Measurements from ENCODE around the gene CFAP57.

Gene CFAP57

GRCh38 chr1:43252225-43252624, 80.1 kb downstream of the CFAP57 start:
- Histone ChIP-seq H3K9ac (ENCODE audit: low read depth, low read length, poor library complexity, severe bottlenecking) (no peak overlapping the region), H3K4me3 (ENCODE audit: low read length, poor library complexity, severe bottlenecking) (no peak overlapping the region), H3K27me3 (ENCODE audit: insufficient read depth, low read length, poor library complexity, severe bottlenecking) (peaks cover under 1% of the 10 kb centered on the region), H2AFZ (ENCODE audit: low read length) (no peak overlapping the region), H3K9me2 (replicated peaks; ENCODE audit: low read depth, low read length) (no peaks in the 10 kb centered on the region), H3K4me2 (ENCODE audit: low read depth, low read length, poor library complexity, severe bottlenecking) (no peak overlapping the region), H3K9me3 (ENCODE audit: insufficient read depth, low read depth, low read length) (peaks cover 2% of the 10 kb centered on the region; the same call in 1 of the 2 replicates), H3K79me2 (ENCODE audit: insufficient read depth, low read length) (no peaks in the 10 kb centered on the region), H3K36me3 (ENCODE audit: insufficient read depth, low read length) (no peaks in the 10 kb centered on the region), H4K20me1 (ENCODE audit: insufficient read depth, low read length, poor library complexity, severe bottlenecking) (no peaks in the 10 kb centered on the region), H3K4me1 (ENCODE audit: insufficient read depth, low read length, poor library complexity, severe bottlenecking) (no peaks in the 10 kb centered on the region), H3F3A (ENCODE audit: low read depth) (no peaks in the 10 kb centered on the region)
- TF ChIP-seq EZH2phosphoT487 (IDR thresholded peaks at IDR 0.05; ENCODE audit: borderline replicate concordance) = no peak

GRCh38 chr1:43253173-43253572, 81.0 kb downstream of the CFAP57 start:
- no peak overlapping the region for H2AFZ ChIP-seq (ENCODE audit: low read length)
- TF ChIP-seq CTCF (conservative IDR thresholded peaks at IDR 0.05; ENCODE audit: low read length) (no peak), EZH2phosphoT487 (IDR thresholded peaks at IDR 0.05; ENCODE audit: borderline replicate concordance) (no peak)
- no peaks in the 10 kb centered on the region for H3K9me3 ChIP-seq (ENCODE audit: insufficient read depth, low read depth, low read length)
- H3K79me2 ChIP-seq (ENCODE audit: insufficient read depth, low read length) = no peaks in the 10 kb centered on the region
- H3K36me3 ChIP-seq (ENCODE audit: insufficient read depth, low read length) = no peaks in the 10 kb centered on the region
- H3K27me3 ChIP-seq (ENCODE audit: insufficient read depth, low read length, poor library complexity, severe bottlenecking) = no peaks in the 10 kb centered on the region
- H3K9ac ChIP-seq (ENCODE audit: low read depth, low read length, poor library complexity, severe bottlenecking) = no peak overlapping the region
- H3K9me2 ChIP-seq (replicated peaks; ENCODE audit: low read depth, low read length) = no peaks in the 10 kb centered on the region
- no peaks in the 10 kb centered on the region for H3K4me1 ChIP-seq (ENCODE audit: insufficient read depth, low read length, poor library complexity, severe bottlenecking)
- H3F3A ChIP-seq (ENCODE audit: low read depth) = no peaks in the 10 kb centered on the region
- H3K4me2 ChIP-seq (ENCODE audit: low read depth, low read length, poor library complexity, severe bottlenecking) = no peak overlapping the region
- H4K20me1 ChIP-seq (ENCODE audit: insufficient read depth, low read length, poor library complexity, severe bottlenecking) = no peaks in the 10 kb centered on the region
- H3K4me3 ChIP-seq (ENCODE audit: low read length, poor library complexity, severe bottlenecking) = no peak overlapping the region

- no peak overlapping the region for H3K4me3 ChIP-seq (ENCODE audit: low read length, poor library complexity, severe bottlenecking)
- H3K36me3 ChIP-seq (ENCODE audit: insufficient read depth, low read length) = no peaks in the 10 kb centered on the region
- H3K4me2 ChIP-seq (ENCODE audit: low read depth, low read length, poor library complexity, severe bottlenecking) = no peak overlapping the region
- no peaks in the 10 kb centered on the region for H3K9me2 ChIP-seq (replicated peaks; ENCODE audit: low read depth, low read length)
- H3K9me3 ChIP-seq (ENCODE audit: insufficient read depth, low read depth, low read length) = 0 out of 2 replicates have a peak, but pooled peaks cover 4% of the 10 kb centered on the region
- TF ChIP-seq EZH2phosphoT487 (IDR thresholded peaks at IDR 0.05; ENCODE audit: borderline replicate concordance) (no peak), CTCF (conservative IDR thresholded peaks at IDR 0.05; ENCODE audit: low read length) (no peak)
- no peaks in the 10 kb centered on the region for H4K20me1 ChIP-seq (ENCODE audit: insufficient read depth, low read length, poor library complexity, severe bottlenecking)
- H3K4me1 ChIP-seq (ENCODE audit: insufficient read depth, low read length, poor library complexity, severe bottlenecking) = no peaks in the 10 kb centered on the region
- H3K79me2 ChIP-seq (ENCODE audit: insufficient read depth, low read length) = no peaks in the 10 kb centered on the region
- H3K27me3 ChIP-seq (ENCODE audit: insufficient read depth, low read length, poor library complexity, severe bottlenecking) = no peaks in the 10 kb centered on the region
- no peaks in the 10 kb centered on the region for H3F3A ChIP-seq (ENCODE audit: low read depth)
- H3K9ac ChIP-seq (ENCODE audit: low read depth, low read length, poor library complexity, severe bottlenecking) = no peak overlapping the region
- no peak overlapping the region for H2AFZ ChIP-seq (ENCODE audit: low read length)
These were observed 81.7 kb downstream of the CFAP57 start for GRCh38 chr1:43253876-43254275.
